HG03045 (cell line): ENCODE data around the gene AFAP1.

Experiments used
- ATAC-seq: cut with Tn5 transposase; IDR thresholded peaks from one replicate; pipeline ENCODE4 v1.9.1; 2021; ENCODE audit warnings: mild to moderate bottlenecking, moderate library complexity; ENCODE audit not compliant: unreplicated experiment

AFAP1 gene

GRCh38 chr4:7867701-7868435 is 71.8 kb downstream of the AFAP1 start:
- no peak for ATAC-seq

- ATAC-seq: no peak
Observed at GRCh38 chr4:7867191-7867590, 72.5 kb downstream of the AFAP1 start.

GRCh38 chr4:7865533-7865932 is 74.1 kb downstream of the AFAP1 start:
- ATAC-seq: no peak

GRCh38 chr4:7864685-7865084 is 75.0 kb downstream of the AFAP1 start:
- no peak for ATAC-seq

GRCh38 chr4:7863911-7864681 is 75.6 kb downstream of the AFAP1 start:
- no peak for ATAC-seq

GRCh38 chr4:7862561-7863192 is 77.0 kb downstream of the AFAP1 start:
- ATAC-seq: no peak

- ATAC-seq: no peak
Observed at GRCh38 chr4:7861440-7861881, 78.2 kb downstream of the AFAP1 start.

GRCh38 chr4:7860600-7861163 is 79.0 kb downstream of the AFAP1 start:
- no peak for ATAC-seq

- ATAC-seq: no peak
Observed at GRCh38 chr4:7859326-7859725, 80.3 kb downstream of the AFAP1 start.

- no peak for ATAC-seq
Observed at GRCh38 chr4:7858498-7858897, 81.2 kb downstream of the AFAP1 start.

- no peak for ATAC-seq
Observed at GRCh38 chr4:7857993-7858392, 81.7 kb downstream of the AFAP1 start.

GRCh38 chr4:7857238-7857701 is 82.4 kb downstream of the AFAP1 start:
- no peak for ATAC-seq

GRCh38 chr4:7855731-7856130 is 83.9 kb downstream of the AFAP1 start:
- no peak for ATAC-seq

GRCh38 chr4:7854697-7855370 is 84.8 kb downstream of the AFAP1 start:
- ATAC-seq: no peak

GRCh38 chr4:7854216-7854615 is 85.4 kb downstream of the AFAP1 start:
- no peak for ATAC-seq

- no peak for ATAC-seq
Observed at GRCh38 chr4:7853271-7853670, 86.4 kb downstream of the AFAP1 start.

GRCh38 chr4:7852568-7853185 is 87.0 kb downstream of the AFAP1 start:
- no peak for ATAC-seq

- no peak for ATAC-seq
Observed at GRCh38 chr4:7850489-7850888, 89.2 kb downstream of the AFAP1 start.

GRCh38 chr4:7847206-7847605 is 92.5 kb downstream of the AFAP1 start:
- ATAC-seq: no peak

GRCh38 chr4:7845493-7846128 is 94.0 kb downstream of the AFAP1 start:
- ATAC-seq: no peak
